Cardiac muscle cell (in vitro differentiated cells and primary cell): ENCODE results near the gene DUSP3. TPM values are rescaled to one million over a fixed set of nuclear protein-coding genes. Genes with fewer than 3 reads are reported as not detected.

ENCODE experiments used
- DNase-seq, 2 donors: peaks; one replicate each; pipeline versions ENCODE4 v3.0.0 to v3.0.0-alpha.2; 2010 to 2017; ENCODE audit warnings: low read depth in 1 of 2, low spot score in 1 of 2
- H3K27ac ChIP-seq: fragments of 200-600 bp; sonication (generic); 2 replicates; pipeline ENCODE4 v1.5.1; 2016
- H3K27me3 ChIP-seq: fragments of 200-600 bp; sonication (generic); 2 replicates; pipeline ENCODE4 v1.6.0; 2016; ENCODE audit warnings: control low read depth
- H3K36me3 ChIP-seq: fragments of 200-600 bp; sonication (generic); 2 replicates; pipeline ENCODE4 v1.5.1; 2016; ENCODE audit warnings: control low read depth
- H3K4me1 ChIP-seq: fragments of 200-600 bp; sonication (generic); 2 replicates; pipeline ENCODE4 v1.8.1; 2017; ENCODE audit warnings: low read depth, mild to moderate bottlenecking, mixed run types
- H3K4me3 ChIP-seq: fragments of 200-600 bp; sonication (generic); 2 replicates; pipeline ENCODE4 v1.5.1; 2016; ENCODE audit warnings: mild to moderate bottlenecking
- H3K9me3 ChIP-seq: fragments of 200-600 bp; sonication (generic); 2 replicates; pipeline ENCODE4 v1.5.1; 2017; ENCODE audit warnings: low read depth, mild to moderate bottlenecking, control low read depth
- polyA plus RNA-seq: library from polyadenylated mRNA; unstranded; fragments of >200 nt; fragmentation: Nextera tagmentation; extraction: Ambion mirVana; gene quantifications from 2 replicates; pipeline ENCODE4 v1.2.1, GENCODE V29; 2016
- total RNA-seq: library from RNA; depleted of rRNA; stranded (reverse); fragments of >200 nt; gene quantifications from 2 replicates; pipeline ENCODE4 v1.2.3, GENCODE V29; 2016
- TF ChIP-seq, protein P1 (sequence below): IDR thresholded peaks from 2 replicates; pipeline ENCODE4 v1.5.1; 2012; ENCODE audit warnings: low read depth, mild to moderate bottlenecking, low read length

Gene DUSP3
- total and polyA plus RNA-seq, 2 experiments from 2014 or later: 58.7 to 66.2 TPM

GRCh38 chr17:43770957-43771356 lies 7.8 kb downstream of the DUSP3 start:
- Histone ChIP-seq H3K9me3 (no peaks in the 10 kb centered on the region), H3K27me3 (no peaks in the 10 kb centered on the region), H3K27ac (no peak overlapping the region), H3K36me3 (peaks cover 23% of the 10 kb centered on the region), H3K4me3 (no peak overlapping the region), H3K4me1 (no peaks in the 10 kb centered on the region)
- TF ChIP-seq, protein P1, sequence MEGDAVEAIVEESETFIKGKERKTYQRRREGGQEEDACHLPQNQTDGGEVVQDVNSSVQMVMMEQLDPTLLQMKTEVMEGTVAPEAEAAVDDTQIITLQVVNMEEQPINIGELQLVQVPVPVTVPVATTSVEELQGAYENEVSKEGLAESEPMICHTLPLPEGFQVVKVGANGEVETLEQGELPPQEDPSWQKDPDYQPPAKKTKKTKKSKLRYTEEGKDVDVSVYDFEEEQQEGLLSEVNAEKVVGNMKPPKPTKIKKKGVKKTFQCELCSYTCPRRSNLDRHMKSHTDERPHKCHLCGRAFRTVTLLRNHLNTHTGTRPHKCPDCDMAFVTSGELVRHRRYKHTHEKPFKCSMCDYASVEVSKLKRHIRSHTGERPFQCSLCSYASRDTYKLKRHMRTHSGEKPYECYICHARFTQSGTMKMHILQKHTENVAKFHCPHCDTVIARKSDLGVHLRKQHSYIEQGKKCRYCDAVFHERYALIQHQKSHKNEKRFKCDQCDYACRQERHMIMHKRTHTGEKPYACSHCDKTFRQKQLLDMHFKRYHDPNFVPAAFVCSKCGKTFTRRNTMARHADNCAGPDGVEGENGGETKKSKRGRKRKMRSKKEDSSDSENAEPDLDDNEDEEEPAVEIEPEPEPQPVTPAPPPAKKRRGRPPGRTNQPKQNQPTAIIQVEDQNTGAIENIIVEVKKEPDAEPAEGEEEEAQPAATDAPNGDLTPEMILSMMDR: no peak
- no peak for DNase-seq

DNA sequence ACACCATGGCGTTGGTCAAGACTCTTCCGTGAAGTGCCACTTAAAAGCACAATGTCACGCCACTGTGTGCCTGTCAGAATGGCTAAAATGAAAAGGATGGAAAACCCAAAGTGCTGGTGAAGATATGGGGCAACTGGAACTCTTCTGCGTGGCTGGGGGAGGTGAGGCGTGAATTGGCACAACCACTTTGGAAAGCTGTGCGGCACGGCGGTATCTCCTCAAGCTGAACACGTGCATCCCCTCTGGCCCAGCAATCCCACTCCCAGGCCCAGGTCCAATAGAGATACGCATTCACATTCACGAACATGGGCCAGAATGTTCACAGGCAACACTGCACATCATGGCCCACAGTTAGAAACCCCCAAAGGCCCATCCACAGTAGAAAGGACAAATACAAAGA lies 8.9 kb downstream of the DUSP3 start:
- no peak for DNase-seq
- TF ChIP-seq, protein P1: no peak
- no peaks in the 10 kb centered on the region for H3K9me3 ChIP-seq
- H3K27me3 ChIP-seq: no peaks in the 10 kb centered on the region
- no peak overlapping the region for H3K4me3 ChIP-seq
- H3K27ac ChIP-seq: no peak overlapping the region
- H3K4me1 ChIP-seq: no peaks in the 10 kb centered on the region
- peaks cover 23% of the 10 kb centered on the region for H3K36me3 ChIP-seq

DNA sequence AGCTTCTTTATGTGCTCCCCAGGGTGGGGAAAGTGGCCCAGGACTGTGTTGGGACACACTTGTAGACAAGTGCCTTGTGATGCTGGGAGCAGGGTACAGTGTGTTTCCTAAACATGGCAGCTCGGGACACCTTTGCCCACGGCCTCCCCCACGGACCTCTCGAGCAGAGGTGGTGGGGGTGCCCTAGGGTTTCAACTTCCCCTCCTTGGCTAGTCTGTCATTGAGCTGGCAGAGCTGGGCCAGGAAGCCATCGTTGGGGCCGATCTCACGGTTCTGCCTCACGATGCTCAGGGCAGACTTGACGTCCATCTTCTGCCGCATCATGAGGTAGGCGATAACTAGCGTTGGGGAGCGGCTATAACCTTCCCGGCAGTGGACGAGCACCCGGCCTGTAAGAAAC lies 9.4 kb downstream of the DUSP3 start:
- Histone ChIP-seq H3K36me3 (peaks cover 23% of the 10 kb centered on the region), H3K4me1 (no peaks in the 10 kb centered on the region), H3K9me3 (no peaks in the 10 kb centered on the region), H3K27me3 (no peaks in the 10 kb centered on the region), H3K27ac (no peak overlapping the region), H3K4me3 (no peak overlapping the region)
- TF ChIP-seq, protein P1: no peak
- DNase-seq: no peak

- Histone ChIP-seq H3K27me3 (no peaks in the 10 kb centered on the region), H3K36me3 (peaks cover 23% of the 10 kb centered on the region), H3K9me3 (no peaks in the 10 kb centered on the region), H3K4me1 (no peaks in the 10 kb centered on the region), H3K4me3 (no peak overlapping the region), H3K27ac (no peak overlapping the region)
- DNase-seq: no peak
- TF ChIP-seq, protein P1: no peak
These were observed 9.8 kb downstream of the DUSP3 start for GRCh38 chr17:43768943-43769342.

DNA sequence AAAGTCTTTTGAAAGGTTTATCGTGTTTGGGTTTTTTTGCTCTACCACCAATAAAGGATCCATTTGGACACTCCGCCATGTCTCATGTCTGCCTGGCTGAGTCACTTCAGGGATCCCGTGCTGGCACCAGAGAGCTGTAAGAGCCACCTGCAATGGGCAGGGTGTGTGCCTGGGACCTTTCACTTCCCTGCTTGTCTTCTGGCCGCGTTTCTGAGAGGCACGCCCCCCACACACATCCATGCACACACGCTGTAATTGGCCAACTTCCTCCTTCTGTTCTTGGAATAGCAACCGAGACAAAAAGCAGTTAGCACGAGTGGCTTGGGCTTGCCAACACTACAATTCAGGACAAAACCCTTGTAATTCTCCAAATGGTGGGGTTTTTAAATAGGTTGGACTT lies 10.4 kb downstream of the DUSP3 start:
- H3K27me3 ChIP-seq: no peaks in the 10 kb centered on the region

More for the DNA sequence above, 10.4 kb downstream of the DUSP3 start:
- Histone ChIP-seq H3K36me3 (peaks cover 19% of the 10 kb centered on the region), H3K4me1 (no peaks in the 10 kb centered on the region), H3K4me3 (no peak overlapping the region), H3K27ac (no peak overlapping the region), H3K9me3 (no peaks in the 10 kb centered on the region)
- DNase-seq: no peak
- TF ChIP-seq, protein P1: no peak
